Breast epithelium (tissue), 4 donors: Measurements from ENCODE around the gene TTYH3. TPM values are rescaled to one million over a fixed set of nuclear protein-coding genes. Genes with fewer than 3 reads are reported as not detected.

Experiments
- DNase-seq, 2 donors: peaks; one replicate each; pipeline ENCODE4 v3.0.0-alpha.2; 2019; ENCODE audit warnings: low spot score in 2 of 2
- H3K27ac ChIP-seq, 2 donors: fragments of 200-600 bp; sonication (generic) in 1 of 2; one replicate each; pipeline ENCODE4 v1.5.1; 2016 to 2019; ENCODE audit warnings: mild to moderate bottlenecking in 1 of 2
- H3K27me3 ChIP-seq, 2 donors: fragments of 200-600 bp; sonication (generic) in 1 of 2; one replicate each; pipeline versions ENCODE4 v1.5.1 to v1.6.0; 2017 to 2019; ENCODE audit warnings: control low read depth in 1 of 2, mild to moderate bottlenecking in 1 of 2
- H3K36me3 ChIP-seq: fragments of 200-600 bp; one replicate; pipeline ENCODE4 v1.5.1; 2019
- H3K4me1 ChIP-seq, 2 donors: fragments of 200-600 bp; sonication (generic); one replicate each; pipeline ENCODE4 v1.5.1; 2016 to 2019; ENCODE audit warnings: control low read depth in 1 of 2
- H3K4me3 ChIP-seq, 3 donors: fragments of 200-600 bp; sonication (generic); 1 replicate in 2 of 3; 2 replicates in 1 of 3; pipeline ENCODE4 v1.5.1; 2016 to 2019; ENCODE audit warnings: mild to moderate bottlenecking in 3 of 3, moderate library complexity in 2 of 3
- H3K9me3 ChIP-seq, 2 donors: fragments of 200-600 bp; sonication (generic) in 1 of 2; one replicate each; pipeline ENCODE4 v1.5.1; 2016 to 2019; ENCODE audit warnings: control low read depth in 1 of 2
- CTCF ChIP-seq, 3 donors: fragments of 450-650 bp; IDR thresholded peaks; one replicate each; pipeline ENCODE4 v1.5.1; 2016 to 2017; ENCODE audit warnings: antibody characterized with exemption in 3 of 3, mild to moderate bottlenecking in 3 of 3, moderate library complexity in 3 of 3
- POLR2A ChIP-seq: fragments of 450-650 bp; IDR thresholded peaks from one replicate; pipeline ENCODE4 v1.6.1; 2016; ENCODE audit warnings: antibody characterized with exemption, mild to moderate bottlenecking, moderate library complexity
- POLR2AphosphoS5 ChIP-seq, 3 donors: sonication (generic); formaldehyde crosslinking; IDR thresholded peaks; one replicate each; pipeline ENCODE4 v1.6.1; 2017; ENCODE audit warnings: antibody characterized with exemption in 3 of 3
- intact Hi-C: fragments of 100-400 bp; cut with DNase I; formaldehyde crosslinking; loops from one replicate; pipeline ENCODE4 v1.15.1; 2023; ENCODE audit warnings: low total_unique reads
- total RNA-seq, 3 donors: library from RNA; depleted of rRNA; stranded (reverse); fragments of >200 nt; gene quantifications; one replicate each; pipeline ENCODE4 v1.1.0, GENCODE V29; 2016

Gene TTYH3
- total RNA-seq, 3 donors from 2014 or later, result 11.6 to 17.9 (median 17.4) TPM

- no peak for TF ChIP-seq CTCF (IDR thresholded peaks at IDR 0.05)
- TF ChIP-seq POLR2A, result no peak
- TF ChIP-seq POLR2AphosphoS5 (IDR thresholded peaks at IDR 0.05), result no peak
- Histone ChIP-seq H3K9me3 (no peaks in the 10 kb centered on the region), H3K36me3 (no peaks in the 10 kb centered on the region), H3K27me3 (no peaks in the 10 kb centered on the region), H3K4me1 (peaks cover 11 to 17% of the 10 kb centered on the region in 2 donors), H3K27ac (no peak overlapping the region), H3K4me3 (no peak overlapping the region)
- intact Hi-C loops, result no loop called here
- no peak for DNase-seq
These were observed 12.4 kb downstream of the TTYH3 start for GRCh38 chr7:2644220-2644561.

GRCh38 chr7:2644562-2645273 is 12.9 kb downstream of the TTYH3 start:
- no peak for TF ChIP-seq POLR2AphosphoS5 (IDR thresholded peaks at IDR 0.05)
- TF ChIP-seq CTCF (IDR thresholded peaks at IDR 0.05), result no peak
- no peak for TF ChIP-seq POLR2A
- Histone ChIP-seq H3K27ac (peak overlapping the region in 1 of 2 donors; percentile 7), H3K4me3 (no peak overlapping the region), H3K27me3 (no peaks in the 10 kb centered on the region), H3K9me3 (no peaks in the 10 kb centered on the region), H3K36me3 (no peaks in the 10 kb centered on the region), H3K4me1 (peaks cover 11 to 17% of the 10 kb centered on the region in 2 donors)
- intact Hi-C loops, result no loop called here
- DNase-seq, result no peak

- DNase-seq, result no peak
- Histone ChIP-seq H3K4me3 (no peak overlapping the region), H3K4me1 (peaks cover 11 to 15% of the 10 kb centered on the region in 2 donors)
These were observed 13.6 kb downstream of the TTYH3 start for GRCh38 chr7:2645274-2645868.

GRCh38 chr7:2646336-2646679 is 14.5 kb downstream of the TTYH3 start:
- no peaks in the 10 kb centered on the region for H3K27me3 ChIP-seq
- TF ChIP-seq POLR2AphosphoS5 (IDR thresholded peaks at IDR 0.05) (no peak), POLR2A (no peak), CTCF (IDR thresholded peaks at IDR 0.05) (no peak)
- no peak overlapping the region for H3K27ac ChIP-seq
- H3K4me1 ChIP-seq, result peaks cover 3 to 6% of the 10 kb centered on the region in 2 donors
- DNase-seq, result no peak
- no peaks in the 10 kb centered on the region for H3K36me3 ChIP-seq
- intact Hi-C loops, result no loop called here
- H3K4me3 ChIP-seq, result no peak overlapping the region
- H3K9me3 ChIP-seq, result no peaks in the 10 kb centered on the region

More at GRCh38 chr7:2645274-2645868, 13.6 kb downstream of the TTYH3 start:
- no peaks in the 10 kb centered on the region for H3K36me3 ChIP-seq
- H3K27ac ChIP-seq, result peak overlapping the region in 1 of 2 donors; percentile 7
- intact Hi-C loops, result no loop called here
- TF ChIP-seq POLR2A, result no peak
- TF ChIP-seq CTCF (IDR thresholded peaks at IDR 0.05), result no peak
- TF ChIP-seq POLR2AphosphoS5 (IDR thresholded peaks at IDR 0.05), result no peak
- no peaks in the 10 kb centered on the region for H3K9me3 ChIP-seq
- no peaks in the 10 kb centered on the region for H3K27me3 ChIP-seq
